K562 (cell line): ENCODE measurements around the gene NIPAL3.

Experiments used
- FOXA1 ChIP-seq: fragments of 450-650 bp; IDR thresholded peaks from 2 replicates; pipeline ENCODE4 v1.6.1; 2016; ENCODE audit warnings: mild to moderate bottlenecking, borderline replicate concordance
- L3MBTL2 ChIP-seq: fragments of 450-650 bp; IDR thresholded peaks from 2 replicates; pipeline ENCODE4 v1.6.1; 2016; ENCODE audit warnings: mild to moderate bottlenecking, moderate library complexity
- NELFE ChIP-seq: IDR thresholded peaks from 2 replicates; pipeline ENCODE4 v1.6.1; 2011; ENCODE audit warnings: mild to moderate bottlenecking; ENCODE audit not compliant: insufficient read depth, insufficient read length
- UBTF ChIP-seq, 2 experiments: IDR thresholded peaks; 2 replicates each; pipeline ENCODE4 v1.6.1; 2012; ENCODE audit warnings: improper control_type of control experiment in 2 of 2, low read depth in 2 of 2, low read length in 2 of 2, borderline replicate concordance in 1 of 2

- TF ChIP-seq FOXA1 (no peak), NELFE (no peak), L3MBTL2 (no peak), UBTF (IDR thresholded peaks at IDR 0.05; ENCODE audit: borderline replicate concordance in 1 of 2, low read depth in 2 of 2, low read length in 2 of 2) (no peak)
Measured at GRCh38 chr1:24476571-24476970, 61.0 kb downstream of the NIPAL3 start.
